Lower leg skin (tissue), 3 donors: ENCODE results near the gene ANKRD13C.

ENCODE experiments used
- CTCF ChIP-seq, 3 donors: fragments of 450-650 bp; IDR thresholded peaks; one replicate each; pipeline ENCODE4 v1.5.1; 2016; ENCODE audit warnings: antibody characterized with exemption in 3 of 3, mild to moderate bottlenecking in 3 of 3, moderate library complexity in 2 of 3
- POLR2A ChIP-seq, 2 donors: fragments of 450-650 bp; IDR thresholded peaks; one replicate each; pipeline ENCODE4 v1.6.1; 2016 to 2017; ENCODE audit warnings: antibody characterized with exemption in 2 of 2, mild to moderate bottlenecking in 1 of 2, moderate library complexity in 1 of 2

GRCh38 chr1:70336050-70336449 is 18.5 kb downstream of the ANKRD13C start:
- TF ChIP-seq CTCF (IDR thresholded peaks at IDR 0.05) (no peak), POLR2A (IDR thresholded peaks at IDR 0.05) (no peak)
